SH-SY5Y (cell line): ENCODE results near the gene CTNND2.

ENCODE experiments used
- GATA2 ChIP-seq: IDR thresholded peaks from 2 replicates; pipeline ENCODE4 v1.6.1; 2011; ENCODE audit warnings: mild to moderate bottlenecking, low read depth, low read length
- GATA3 ChIP-seq: IDR thresholded peaks from 2 replicates; pipeline ENCODE4 v1.6.1; 2011; ENCODE audit warnings: low read depth, mild to moderate bottlenecking, low read length, moderate library complexity

Gene CTNND2

DNA sequence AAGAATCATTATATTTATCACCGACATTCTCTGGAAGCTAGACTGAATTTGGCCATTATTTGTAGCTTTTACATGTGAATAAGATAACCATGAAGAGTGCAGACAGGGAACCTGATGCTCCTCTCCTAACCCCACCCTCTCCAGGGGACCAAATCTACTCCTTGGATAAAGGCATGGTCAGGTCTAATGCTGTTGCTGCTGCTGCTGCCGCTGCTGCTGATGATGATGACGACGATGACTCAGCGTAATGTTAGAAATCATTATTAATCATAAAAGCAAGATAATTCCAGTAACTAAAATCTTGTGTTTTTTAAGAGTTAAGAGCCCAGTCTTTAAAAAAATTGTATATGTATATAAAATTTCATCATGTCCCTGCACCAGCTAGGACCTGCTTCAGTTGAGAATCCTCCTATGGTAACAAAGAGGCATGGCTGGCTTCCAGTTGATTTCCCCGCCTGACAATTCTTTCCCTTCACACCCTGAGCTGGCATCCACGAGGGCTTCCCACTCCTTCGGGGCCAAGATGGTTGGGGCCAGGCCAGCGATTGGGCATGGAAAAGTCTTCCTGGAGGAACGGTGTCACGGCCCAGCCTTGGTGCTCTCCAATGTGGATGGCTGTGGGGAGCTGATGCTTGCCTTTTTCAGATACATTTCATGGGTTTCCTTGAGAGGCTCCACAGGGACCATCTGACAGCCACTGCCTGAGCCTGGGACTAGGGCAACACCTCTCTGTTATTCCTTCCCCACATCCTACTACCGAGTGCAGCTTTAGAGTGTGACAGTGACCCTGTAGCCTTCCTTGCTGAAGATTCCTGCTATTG, 400.0 kb downstream of the CTNND2 start:
- no peak for TF ChIP-seq GATA2
- TF ChIP-seq GATA3 = no peak

DNA sequence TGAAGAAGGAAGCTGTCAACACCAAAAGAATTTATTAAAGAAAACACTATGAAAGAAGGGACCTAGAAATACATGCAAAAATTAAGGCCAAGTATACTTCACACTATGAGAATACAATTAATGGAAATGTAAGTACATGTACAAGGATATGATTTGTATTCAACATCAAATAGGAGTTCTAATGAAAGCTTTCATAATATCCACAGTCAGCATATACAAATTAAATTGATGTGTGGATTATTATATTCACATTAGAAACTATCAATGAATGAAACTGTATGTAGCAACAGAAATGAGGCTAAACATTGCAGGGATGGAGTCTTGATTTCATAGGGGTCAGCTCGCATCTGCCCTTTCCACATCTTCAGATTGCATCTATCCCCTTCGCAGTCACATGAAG, 401.5 kb downstream of the CTNND2 start:
- TF ChIP-seq GATA2 (no peak), GATA3 (no peak)

- TF ChIP-seq GATA3 = no peak
- TF ChIP-seq GATA2 = no peak
These were observed 406.6 kb downstream of the CTNND2 start for GRCh38 chr5:11497651-11498050.

GRCh38 chr5:11496137-11496719, 408.0 kb downstream of the CTNND2 start:
- TF ChIP-seq GATA3 (no peak), GATA2 (no peak)

- TF ChIP-seq GATA2 (no peak), GATA3 (no peak)
These were observed 409.9 kb downstream of the CTNND2 start for GRCh38 chr5:11494340-11494739.

- no peak for TF ChIP-seq GATA3
- TF ChIP-seq GATA2 = no peak
These were observed 412.7 kb downstream of the CTNND2 start for GRCh38 chr5:11491404-11492075.

DNA sequence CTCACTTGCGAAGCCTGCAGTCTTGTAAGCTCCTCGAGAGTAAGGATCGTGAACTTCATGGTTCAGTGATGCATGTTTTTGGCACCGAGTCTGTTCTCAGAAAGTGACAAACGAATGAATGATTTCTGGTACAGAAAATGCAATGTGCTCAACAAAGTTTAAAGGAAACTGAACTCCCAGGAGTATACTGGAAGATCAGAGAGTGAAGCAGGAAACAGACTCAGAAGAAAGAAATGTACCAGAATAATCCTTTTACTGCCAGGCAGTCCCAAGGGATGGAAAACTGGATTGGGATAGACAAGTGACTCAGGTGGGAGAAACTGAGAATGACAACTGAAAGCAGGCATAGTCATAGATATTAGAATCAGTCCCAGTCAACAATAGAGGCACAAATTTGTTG, 420.6 kb downstream of the CTNND2 start:
- TF ChIP-seq GATA3 (no peak), GATA2 (no peak)

DNA sequence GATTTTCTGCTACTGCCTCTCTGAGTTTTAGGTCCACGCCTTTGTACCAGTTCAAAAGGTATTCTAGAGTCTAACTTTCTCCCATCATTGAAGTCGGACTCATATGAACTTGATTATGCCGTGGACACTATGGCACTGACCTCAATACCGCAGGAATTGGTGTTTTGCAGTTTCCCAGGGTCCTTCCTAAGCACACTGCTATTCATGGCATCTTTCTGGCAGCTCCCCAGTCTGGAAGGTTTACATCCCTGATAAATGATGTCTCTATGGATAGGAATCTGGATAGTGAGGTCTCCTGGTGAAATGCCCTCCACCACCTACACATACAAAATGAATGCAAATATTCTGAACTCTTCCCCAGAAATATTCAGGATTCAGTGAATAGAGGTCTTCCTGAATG, 422.2 kb downstream of the CTNND2 start:
- TF ChIP-seq GATA3 (no peak), GATA2 (no peak)

GRCh38 chr5:11477786-11478185, 426.5 kb downstream of the CTNND2 start:
- TF ChIP-seq GATA3 (no peak), GATA2 (no peak)

DNA sequence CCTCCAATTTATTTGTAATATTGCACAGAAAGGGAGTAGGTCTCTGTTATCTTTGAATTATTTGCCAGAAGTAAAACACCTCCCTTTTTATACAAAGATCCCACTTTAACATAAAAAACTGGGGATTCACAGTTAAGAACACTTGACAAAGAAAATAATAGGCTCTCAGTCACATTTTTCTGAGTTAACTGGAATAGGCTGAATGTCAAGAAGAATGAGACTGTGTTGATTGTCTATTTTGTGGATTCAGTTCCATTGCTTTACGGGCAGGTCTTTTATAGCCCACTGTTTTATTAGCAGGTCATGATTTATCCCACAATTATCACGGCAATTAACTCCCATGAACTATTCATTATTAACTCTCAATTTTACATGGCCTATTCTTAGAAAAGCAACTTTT, 427.4 kb downstream of the CTNND2 start:
- TF ChIP-seq GATA2 = no peak
- TF ChIP-seq GATA3 = no peak

GRCh38 chr5:11468334-11469039, 435.8 kb downstream of the CTNND2 start:
- no peak for TF ChIP-seq GATA2
- no peak for TF ChIP-seq GATA3

GRCh38 chr5:11467588-11467987, 436.7 kb downstream of the CTNND2 start:
- TF ChIP-seq GATA3 (no peak), GATA2 (no peak)

DNA sequence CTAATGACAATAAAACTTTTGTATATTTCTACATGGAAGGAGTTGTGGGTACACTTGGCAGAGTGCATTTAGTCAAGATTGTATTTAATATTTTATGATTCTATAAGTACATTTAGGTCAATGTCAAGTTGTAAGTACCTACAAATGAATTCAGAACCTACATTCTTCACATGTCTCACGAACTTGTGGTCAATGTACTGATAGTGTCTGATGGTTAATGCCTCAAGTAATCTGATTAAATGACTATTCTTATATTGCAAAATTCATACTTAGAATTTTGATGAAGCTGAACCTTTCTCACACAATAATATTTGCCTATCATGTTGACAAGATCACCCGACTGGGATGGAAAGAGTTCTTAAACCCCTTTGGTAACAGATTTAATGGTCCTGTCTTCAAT, 444.5 kb downstream of the CTNND2 start:
- TF ChIP-seq GATA3 = no peak
- no peak for TF ChIP-seq GATA2

GRCh38 chr5:11455505-11455904, 448.7 kb downstream of the CTNND2 start:
- no peak for TF ChIP-seq GATA2
- no peak for TF ChIP-seq GATA3
